ENCODE measurements around the gene HHAT. TPM values are rescaled to one million over a fixed set of nuclear protein-coding genes. Genes with fewer than 3 reads are reported as not detected.

The HHAT gene
- polyA plus RNA-seq, 2 of the 4 experiments (the other 2 are of a cell fraction), result 3.8 to 4.5 TPM

DNA sequence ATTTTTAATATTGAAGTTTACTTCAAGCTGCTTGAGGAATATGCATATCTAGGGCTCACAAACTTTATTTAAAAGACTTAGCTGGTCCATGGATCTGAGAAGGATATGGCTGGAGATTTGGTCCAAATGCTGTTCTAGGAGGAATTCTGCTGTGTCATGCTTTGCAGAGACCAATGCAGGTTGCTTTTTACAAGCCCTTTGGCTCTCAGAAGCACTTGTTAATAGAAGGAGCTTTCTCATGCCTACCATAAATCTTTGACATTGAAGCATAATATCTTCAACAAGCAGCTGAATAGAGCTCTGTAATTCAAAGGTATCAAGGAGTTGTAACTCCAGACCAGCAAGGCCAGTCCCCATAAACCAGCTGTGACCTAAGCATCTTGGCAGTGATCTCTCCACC lies 299.1 kb downstream of the HHAT start:
- DNase-seq (ENCODE audit: low read depth in 1 of 2, low spot score in 1 of 2) (peak in 1 of 2 experiments; percentile 20), ATAC-seq (peak in 1 of 2 experiments; percentile 38; a peak in 1 of 6 replicates), FAIRE-seq (no peak)
- H3K4me3 ChIP-seq, result no peak overlapping the region
- peak overlapping the region; percentile 50 to 74 for H3K27ac ChIP-seq
- no peaks in the 10 kb centered on the region for H3K9me3 ChIP-seq
- peak; percentile 50 for TF ChIP-seq NFE2L2 (conservative IDR thresholded peaks at IDR 0.05; ENCODE audit: low read length)
- peak; percentile 86 for TF ChIP-seq MAFK (IDR thresholded peaks at IDR 0.05; ENCODE audit: partially characterized antibody)
- no peak for TF ChIP-seq FOSL2 (IDR thresholded peaks at IDR 0.05)
- TF ChIP-seq FOSL2 (CRISPR knock-in tag; IDR thresholded peaks at IDR 0.05), result no peak
- H3K4me2 ChIP-seq, result 0 out of 3 replicates have a peak overlapping the region, but pooled peaks have one; percentile 2
- ChIA-PET POLR2A (no interaction called here), CTCF (interaction anchor here (1.3 kb wide), 1 partner anchor 506 kb away, joined by 6 read pairs; the partner anchor contains the start of gene KCNH1)
- peaks cover 11% of the 10 kb centered on the region for H3K4me1 ChIP-seq

DNA sequence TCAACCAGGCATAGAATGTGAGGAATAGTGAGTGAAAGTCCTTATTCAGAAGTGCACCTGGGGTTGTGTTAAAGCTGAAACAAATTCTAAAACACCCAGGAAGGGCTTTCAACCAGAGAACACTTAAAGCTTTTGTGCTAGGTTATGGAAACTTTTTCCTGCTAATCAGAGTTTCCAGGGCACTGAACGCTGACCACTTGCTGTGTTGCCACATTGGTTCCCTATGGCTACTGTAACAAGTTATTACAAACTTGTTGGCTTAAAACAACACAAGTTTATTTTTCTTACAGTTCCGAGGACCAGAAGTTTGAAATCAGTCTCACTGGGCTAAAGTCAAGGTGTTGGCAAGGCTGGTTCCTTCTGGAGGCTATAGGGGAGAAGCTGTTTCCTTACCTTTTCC lies 300.6 kb downstream of the HHAT start:
- ATAC-seq (no peak), FAIRE-seq (no peak), DNase-seq (ENCODE audit: low read depth in 1 of 2, low spot score in 1 of 2) (no peak)
- Histone ChIP-seq H3K4me2 (no peak overlapping the region), H3K27ac (no peak overlapping the region), H3K4me1 (peaks cover 14% of the 10 kb centered on the region), H3K4me3 (no peak overlapping the region), H3K9me3 (no peaks in the 10 kb centered on the region)
- WGBS (ENCODE audit: missing lambda C conversion rate), result 95% methylated on average over 2 of the region's 2 CpGs
- CTCF ChIA-PET, result no interaction called here
- no peak for TF ChIP-seq JUNB (IDR thresholded peaks at IDR 0.05)
- no peak for TF ChIP-seq FOSB (CRISPR knock-in tag; IDR thresholded peaks at IDR 0.05)
- no peak for TF ChIP-seq CHD2 (IDR thresholded peaks at IDR 0.05; ENCODE audit: low read length, partially characterized antibody)
- no peak for TF ChIP-seq JUN (IDR thresholded peaks at IDR 0.05)
- TF ChIP-seq, protein P1, sequence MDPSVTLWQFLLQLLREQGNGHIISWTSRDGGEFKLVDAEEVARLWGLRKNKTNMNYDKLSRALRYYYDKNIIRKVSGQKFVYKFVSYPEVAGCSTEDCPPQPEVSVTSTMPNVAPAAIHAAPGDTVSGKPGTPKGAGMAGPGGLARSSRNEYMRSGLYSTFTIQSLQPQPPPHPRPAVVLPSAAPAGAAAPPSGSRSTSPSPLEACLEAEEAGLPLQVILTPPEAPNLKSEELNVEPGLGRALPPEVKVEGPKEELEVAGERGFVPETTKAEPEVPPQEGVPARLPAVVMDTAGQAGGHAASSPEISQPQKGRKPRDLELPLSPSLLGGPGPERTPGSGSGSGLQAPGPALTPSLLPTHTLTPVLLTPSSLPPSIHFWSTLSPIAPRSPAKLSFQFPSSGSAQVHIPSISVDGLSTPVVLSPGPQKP (IDR thresholded peaks at IDR 0.05; ENCODE audit: low read depth, low read length), result no peak
- no peak for TF ChIP-seq RCOR1 (IDR thresholded peaks at IDR 0.05; ENCODE audit: low read depth, low read length)
- TF ChIP-seq, protein P2, sequence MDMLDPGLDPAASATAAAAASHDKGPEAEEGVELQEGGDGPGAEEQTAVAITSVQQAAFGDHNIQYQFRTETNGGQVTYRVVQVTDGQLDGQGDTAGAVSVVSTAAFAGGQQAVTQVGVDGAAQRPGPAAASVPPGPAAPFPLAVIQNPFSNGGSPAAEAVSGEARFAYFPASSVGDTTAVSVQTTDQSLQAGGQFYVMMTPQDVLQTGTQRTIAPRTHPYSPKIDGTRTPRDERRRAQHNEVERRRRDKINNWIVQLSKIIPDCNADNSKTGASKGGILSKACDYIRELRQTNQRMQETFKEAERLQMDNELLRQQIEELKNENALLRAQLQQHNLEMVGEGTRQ (IDR thresholded peaks at IDR 0.05), result no peak
- TF ChIP-seq, protein P3, sequence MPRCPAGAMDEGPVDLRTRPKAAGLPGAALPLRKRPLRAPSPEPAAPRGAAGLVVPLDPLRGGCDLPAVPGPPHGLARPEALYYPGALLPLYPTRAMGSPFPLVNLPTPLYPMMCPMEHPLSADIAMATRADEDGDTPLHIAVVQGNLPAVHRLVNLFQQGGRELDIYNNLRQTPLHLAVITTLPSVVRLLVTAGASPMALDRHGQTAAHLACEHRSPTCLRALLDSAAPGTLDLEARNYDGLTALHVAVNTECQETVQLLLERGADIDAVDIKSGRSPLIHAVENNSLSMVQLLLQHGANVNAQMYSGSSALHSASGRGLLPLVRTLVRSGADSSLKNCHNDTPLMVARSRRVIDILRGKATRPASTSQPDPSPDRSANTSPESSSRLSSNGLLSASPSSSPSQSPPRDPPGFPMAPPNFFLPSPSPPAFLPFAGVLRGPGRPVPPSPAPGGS (IDR thresholded peaks at IDR 0.05), result no peak
- no peak for TF ChIP-seq ZNF302 (CRISPR knock-in tag; IDR thresholded peaks at IDR 0.05)
- no peak for TF ChIP-seq EHF (CRISPR knock-in tag; IDR thresholded peaks at IDR 0.05)
- TF ChIP-seq, protein P4, sequence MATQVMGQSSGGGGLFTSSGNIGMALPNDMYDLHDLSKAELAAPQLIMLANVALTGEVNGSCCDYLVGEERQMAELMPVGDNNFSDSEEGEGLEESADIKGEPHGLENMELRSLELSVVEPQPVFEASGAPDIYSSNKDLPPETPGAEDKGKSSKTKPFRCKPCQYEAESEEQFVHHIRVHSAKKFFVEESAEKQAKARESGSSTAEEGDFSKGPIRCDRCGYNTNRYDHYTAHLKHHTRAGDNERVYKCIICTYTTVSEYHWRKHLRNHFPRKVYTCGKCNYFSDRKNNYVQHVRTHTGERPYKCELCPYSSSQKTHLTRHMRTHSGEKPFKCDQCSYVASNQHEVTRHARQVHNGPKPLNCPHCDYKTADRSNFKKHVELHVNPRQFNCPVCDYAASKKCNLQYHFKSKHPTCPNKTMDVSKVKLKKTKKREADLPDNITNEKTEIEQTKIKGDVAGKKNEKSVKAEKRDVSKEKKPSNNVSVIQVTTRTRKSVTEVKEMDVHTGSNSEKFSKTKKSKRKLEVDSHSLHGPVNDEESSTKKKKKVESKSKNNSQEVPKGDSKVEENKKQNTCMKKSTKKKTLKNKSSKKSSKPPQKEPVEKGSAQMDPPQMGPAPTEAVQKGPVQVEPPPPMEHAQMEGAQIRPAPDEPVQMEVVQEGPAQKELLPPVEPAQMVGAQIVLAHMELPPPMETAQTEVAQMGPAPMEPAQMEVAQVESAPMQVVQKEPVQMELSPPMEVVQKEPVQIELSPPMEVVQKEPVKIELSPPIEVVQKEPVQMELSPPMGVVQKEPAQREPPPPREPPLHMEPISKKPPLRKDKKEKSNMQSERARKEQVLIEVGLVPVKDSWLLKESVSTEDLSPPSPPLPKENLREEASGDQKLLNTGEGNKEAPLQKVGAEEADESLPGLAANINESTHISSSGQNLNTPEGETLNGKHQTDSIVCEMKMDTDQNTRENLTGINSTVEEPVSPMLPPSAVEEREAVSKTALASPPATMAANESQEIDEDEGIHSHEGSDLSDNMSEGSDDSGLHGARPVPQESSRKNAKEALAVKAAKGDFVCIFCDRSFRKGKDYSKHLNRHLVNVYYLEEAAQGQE (IDR thresholded peaks at IDR 0.05), result no peak
- no peak for TF ChIP-seq MAZ (IDR thresholded peaks at IDR 0.05; ENCODE audit: borderline replicate concordance, low read depth, low read length)
- TF ChIP-seq, protein P5, sequence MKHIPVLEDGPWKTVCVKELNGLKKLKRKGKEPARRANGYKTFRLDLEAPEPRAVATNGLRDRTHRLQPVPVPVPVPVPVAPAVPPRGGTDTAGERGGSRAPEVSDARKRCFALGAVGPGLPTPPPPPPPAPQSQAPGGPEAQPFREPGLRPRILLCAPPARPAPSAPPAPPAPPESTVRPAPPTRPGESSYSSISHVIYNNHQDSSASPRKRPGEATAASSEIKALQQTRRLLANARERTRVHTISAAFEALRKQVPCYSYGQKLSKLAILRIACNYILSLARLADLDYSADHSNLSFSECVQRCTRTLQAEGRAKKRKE (CRISPR knock-in tag; IDR thresholded peaks at IDR 0.05; ENCODE audit: low read depth), result no peak
- TF ChIP-seq SREBF2 (IDR thresholded peaks at IDR 0.05), result no peak
- TF ChIP-seq RARB (CRISPR knock-in tag; IDR thresholded peaks at IDR 0.05), result no peak
- TF ChIP-seq CHD4 (IDR thresholded peaks at IDR 0.05; ENCODE audit: borderline replicate concordance), result no peak
- POLR2A ChIA-PET, result no interaction called here
